NCI-H2029 (cell line): ENCODE data around the gene RPS16.

ENCODE experiments used
- DNase-seq: peaks from one replicate; lab custom pipeline; 2025; lab: John Stamatoyannopoulos, UW

RPS16 gene

DNA sequence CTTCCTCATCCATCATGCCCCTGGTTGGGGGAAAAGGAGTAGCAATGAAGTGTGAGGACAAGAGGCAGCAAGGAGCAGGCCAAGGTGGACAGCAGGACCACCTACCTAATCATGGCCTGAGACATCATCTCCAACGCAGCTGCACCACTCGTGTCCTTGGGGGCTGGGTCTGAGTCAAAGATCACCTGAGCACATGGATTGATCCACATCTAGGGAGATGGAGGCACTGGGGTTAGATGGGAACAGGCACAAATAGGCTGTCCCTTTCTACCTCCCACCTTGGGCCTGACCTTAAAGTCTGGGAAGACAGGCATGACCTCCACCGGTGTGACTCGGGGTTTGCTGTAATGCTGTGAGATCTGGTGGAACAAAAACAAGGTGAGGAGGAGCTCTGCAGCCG is 47.1 kb downstream of the RPS16 start:
- DNase-seq, result no peak

DNA sequence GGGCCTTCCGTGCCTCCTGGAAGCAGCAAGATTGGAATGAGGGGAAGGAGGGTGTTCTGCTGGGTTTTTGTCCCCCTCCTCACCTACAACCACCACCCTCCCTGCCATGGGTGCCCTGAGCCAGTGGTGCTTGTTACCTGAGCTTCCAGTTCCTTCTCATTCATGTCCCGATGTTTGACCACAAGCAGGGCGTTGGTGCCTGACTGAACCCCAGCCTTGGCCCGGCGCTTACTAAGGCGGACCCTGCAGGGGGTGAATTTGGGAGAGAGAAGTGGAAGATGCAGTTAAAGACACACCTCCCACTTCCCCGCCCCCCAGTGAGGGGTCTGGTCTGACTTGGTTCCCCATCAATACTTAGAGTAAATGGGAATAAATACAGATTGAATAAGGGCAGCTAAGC is 49.2 kb downstream of the RPS16 start:
- DNase-seq, result no peak

DNA sequence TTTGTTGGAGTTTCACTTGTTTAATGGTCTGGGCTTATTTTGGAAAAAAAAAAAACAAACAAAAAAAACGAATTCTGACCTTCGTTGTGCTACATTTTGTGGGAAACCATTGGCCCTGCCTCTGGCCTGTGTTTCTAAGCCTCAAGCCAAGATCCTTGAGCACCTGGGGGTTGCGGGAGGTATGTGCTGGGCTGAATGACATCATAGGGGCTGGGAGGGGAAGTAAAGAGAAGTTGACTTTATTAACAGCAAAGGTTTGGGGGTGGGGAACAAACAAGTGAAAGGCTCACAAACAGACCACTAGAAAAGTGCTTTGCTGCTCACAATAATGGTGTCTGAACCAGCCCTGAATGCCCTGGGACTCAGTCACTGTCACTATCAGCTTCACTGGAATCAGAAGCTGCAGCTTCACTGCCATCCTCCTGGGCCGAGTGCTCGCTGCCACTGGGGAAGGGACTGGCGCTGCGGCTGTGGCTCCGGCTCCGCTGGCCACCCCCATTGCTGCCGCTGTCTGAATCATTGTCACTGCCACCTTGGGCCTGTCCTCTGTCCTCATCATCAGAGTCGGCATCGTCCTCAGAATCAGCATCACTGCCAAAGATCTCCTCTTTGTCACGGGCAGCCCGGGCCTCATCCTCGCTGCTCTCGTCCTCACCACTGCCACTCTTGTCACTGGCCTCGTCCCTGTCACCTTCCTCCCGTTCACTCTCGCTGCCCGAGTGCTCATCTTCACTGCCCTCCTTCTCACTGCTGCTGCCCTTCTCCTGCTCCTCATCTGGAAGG is 49.9 kb downstream of the RPS16 start:
- DNase-seq, result no peak

DNA sequence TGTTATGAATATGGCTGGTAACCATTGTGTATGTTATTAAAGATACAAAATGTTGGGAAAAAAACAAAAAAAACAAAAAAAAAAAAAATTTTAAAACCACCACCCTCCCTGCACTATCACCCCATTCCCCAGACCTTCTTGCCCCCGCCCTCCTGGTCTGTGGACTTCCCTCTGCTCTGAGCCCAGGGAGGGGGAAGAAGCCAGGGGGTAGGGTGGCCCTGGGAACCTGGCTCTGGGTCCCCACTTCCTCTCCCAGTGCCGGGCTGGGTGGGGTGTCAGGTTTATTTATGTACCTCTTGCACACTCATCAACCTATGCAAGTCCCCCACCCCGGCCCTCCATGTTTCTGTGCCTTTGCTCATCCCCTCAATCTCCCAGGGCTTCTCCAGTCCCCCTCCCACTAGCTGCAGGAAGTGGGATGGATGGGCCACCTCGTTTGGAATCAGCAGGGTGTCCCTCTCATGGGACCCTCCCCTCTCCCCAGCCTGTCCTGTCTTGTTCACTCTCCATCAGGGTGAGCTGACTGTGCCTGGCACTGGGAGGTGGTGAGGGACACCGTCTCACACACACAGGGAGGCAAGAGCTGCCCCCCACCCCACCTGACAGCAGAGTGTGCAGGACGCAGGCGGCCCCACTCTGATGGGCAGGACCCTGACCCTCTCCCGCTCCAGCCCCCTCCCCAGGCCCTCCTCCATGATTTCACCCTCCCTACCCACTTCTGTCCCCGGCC is 50.7 kb downstream of the RPS16 start:
- DNase-seq, result no peak
